Transverse colon (tissue), 4 donors: ENCODE data around the gene UNC13B.

ENCODE experiments used
- EP300 ChIP-seq: sonication (generic); formaldehyde crosslinking; IDR thresholded peaks from one replicate; pipeline ENCODE4 v1.6.1; 2017; ENCODE audit warnings: antibody characterized with exemption, low read depth
- POLR2AphosphoS5 ChIP-seq, 3 donors: sonication (generic); formaldehyde crosslinking; IDR thresholded peaks; one replicate each; pipeline ENCODE4 v1.6.1; 2016; ENCODE audit warnings: antibody characterized with exemption in 3 of 3
- TF ChIP-seq, protein P1 (sequence below), 5 experiments: fragments of 200-600 bp in 3 of 5; fragments of 450-650 bp in 2 of 5; sonication (generic) in 3 of 5; IDR thresholded peaks; 1 replicate in 2 of 5; 2 replicates in 3 of 5; pipeline ENCODE4 v1.5.1; 2016 to 2017; ENCODE audit warnings: antibody characterized with exemption in 5 of 5, inconsistent platforms in 3 of 5, mild to moderate bottlenecking in 2 of 5, moderate library complexity in 1 of 5

DNA sequence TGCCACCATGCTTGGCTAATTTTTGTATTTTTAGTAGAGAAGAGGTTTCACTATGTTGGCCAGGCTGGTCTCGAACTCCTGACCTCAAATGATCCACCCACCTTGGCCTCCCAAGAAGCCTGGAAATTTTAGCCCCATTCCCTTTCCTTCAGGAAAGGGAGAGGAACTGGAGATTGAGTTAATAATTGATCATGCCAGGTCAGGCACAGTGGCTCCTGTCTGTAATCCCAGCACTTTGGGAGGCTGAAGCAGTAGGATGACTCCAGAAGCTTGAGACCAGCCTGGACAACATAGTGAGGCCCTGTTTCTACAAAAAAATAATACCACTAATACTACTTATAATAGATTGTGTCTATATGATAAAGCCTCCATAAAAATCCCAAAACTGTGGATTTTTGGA, 124.6 kb downstream of the UNC13B start:
- TF ChIP-seq, protein P1, sequence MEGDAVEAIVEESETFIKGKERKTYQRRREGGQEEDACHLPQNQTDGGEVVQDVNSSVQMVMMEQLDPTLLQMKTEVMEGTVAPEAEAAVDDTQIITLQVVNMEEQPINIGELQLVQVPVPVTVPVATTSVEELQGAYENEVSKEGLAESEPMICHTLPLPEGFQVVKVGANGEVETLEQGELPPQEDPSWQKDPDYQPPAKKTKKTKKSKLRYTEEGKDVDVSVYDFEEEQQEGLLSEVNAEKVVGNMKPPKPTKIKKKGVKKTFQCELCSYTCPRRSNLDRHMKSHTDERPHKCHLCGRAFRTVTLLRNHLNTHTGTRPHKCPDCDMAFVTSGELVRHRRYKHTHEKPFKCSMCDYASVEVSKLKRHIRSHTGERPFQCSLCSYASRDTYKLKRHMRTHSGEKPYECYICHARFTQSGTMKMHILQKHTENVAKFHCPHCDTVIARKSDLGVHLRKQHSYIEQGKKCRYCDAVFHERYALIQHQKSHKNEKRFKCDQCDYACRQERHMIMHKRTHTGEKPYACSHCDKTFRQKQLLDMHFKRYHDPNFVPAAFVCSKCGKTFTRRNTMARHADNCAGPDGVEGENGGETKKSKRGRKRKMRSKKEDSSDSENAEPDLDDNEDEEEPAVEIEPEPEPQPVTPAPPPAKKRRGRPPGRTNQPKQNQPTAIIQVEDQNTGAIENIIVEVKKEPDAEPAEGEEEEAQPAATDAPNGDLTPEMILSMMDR (IDR thresholded peaks at IDR 0.05): no peak
- TF ChIP-seq EP300: no peak
- TF ChIP-seq POLR2AphosphoS5 (IDR thresholded peaks at IDR 0.05): no peak
